GM12891 (cell line): ENCODE measurements around the gene ATG10.

Experiments used
- PAX5 ChIP-seq: IDR thresholded peaks from 2 replicates; pipeline ENCODE4 v1.6.1; 2011; ENCODE audit warnings: low read length, moderate library complexity, mild to moderate bottlenecking; ENCODE audit not compliant: insufficient read depth, severe bottlenecking
- POLR2A ChIP-seq: IDR thresholded peaks from 2 replicates; pipeline ENCODE4 v1.6.1; 2011; ENCODE audit warnings: low read depth, low read length, control low read depth
- POLR2AphosphoS5 ChIP-seq: IDR thresholded peaks from 2 replicates; pipeline ENCODE4 v1.6.1; 2011; ENCODE audit warnings: low read depth, low read length, control low read depth
- SPI1 ChIP-seq: IDR thresholded peaks from 2 replicates; pipeline ENCODE4 v1.6.1; 2011; ENCODE audit warnings: low read depth, low read length, control low read depth
- TAF1 ChIP-seq: IDR thresholded peaks from 2 replicates; pipeline ENCODE4 v1.6.1; 2011; ENCODE audit warnings: low read depth, low read length, control low read depth

DNA sequence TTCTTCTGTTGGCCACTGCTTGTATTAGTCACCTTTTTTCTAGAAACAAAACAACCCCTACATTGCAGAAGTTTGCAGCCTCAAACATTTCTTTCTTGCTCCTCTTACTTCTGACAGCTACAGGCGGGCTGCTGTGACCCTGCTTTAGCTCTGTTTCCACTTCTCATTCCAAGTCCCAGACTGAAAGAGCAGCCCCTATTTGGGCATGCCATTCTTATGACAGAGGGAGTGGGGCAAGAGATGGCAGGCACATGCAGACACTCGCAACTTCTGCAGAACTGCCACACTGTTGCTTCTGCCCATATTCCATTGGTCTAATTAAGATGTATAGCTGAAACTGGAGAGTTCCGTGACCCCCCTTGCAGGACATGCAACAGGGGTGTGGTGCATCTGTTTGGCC, 325.9 kb downstream of the ATG10 start:
- TF ChIP-seq POLR2AphosphoS5 (no peak), POLR2A (no peak), SPI1 (no peak), TAF1 (no peak), PAX5 (no peak)
